HG02588 (cell line): ENCODE measurements around the gene C1orf21.

Source experiments
- ATAC-seq: cut with Tn5 transposase; IDR thresholded peaks from one replicate; pipeline ENCODE4 v1.9.1; 2021; ENCODE audit warnings: mild to moderate bottlenecking, moderate library complexity; ENCODE audit not compliant: unreplicated experiment

C1orf21 gene

GRCh38 chr1:184385865-184386311 lies 941 bp upstream of the C1orf21 start:
- ATAC-seq, result no peak

DNA sequence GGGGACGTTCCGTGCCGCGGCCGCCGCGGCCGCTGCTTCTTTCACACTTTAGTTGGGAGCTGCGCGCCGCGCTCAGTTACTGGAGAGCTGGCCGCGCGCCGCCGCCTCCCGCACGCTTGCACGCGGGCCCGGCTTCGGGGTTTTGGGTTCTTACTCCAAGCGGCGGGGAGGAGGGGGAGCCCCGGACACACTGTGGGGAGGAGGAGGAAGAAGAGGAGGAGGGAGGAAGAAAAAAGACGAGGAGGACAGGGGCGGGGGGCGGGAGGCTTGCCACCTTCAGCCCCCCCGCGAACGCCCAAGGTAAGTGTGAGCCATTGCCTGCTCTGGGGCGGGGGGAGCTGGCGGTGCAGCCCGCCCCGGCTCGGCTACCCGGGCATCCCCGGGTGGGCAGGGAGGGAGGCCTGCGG lies 243 bp downstream of the C1orf21 start:
- ATAC-seq, result no peak

DNA sequence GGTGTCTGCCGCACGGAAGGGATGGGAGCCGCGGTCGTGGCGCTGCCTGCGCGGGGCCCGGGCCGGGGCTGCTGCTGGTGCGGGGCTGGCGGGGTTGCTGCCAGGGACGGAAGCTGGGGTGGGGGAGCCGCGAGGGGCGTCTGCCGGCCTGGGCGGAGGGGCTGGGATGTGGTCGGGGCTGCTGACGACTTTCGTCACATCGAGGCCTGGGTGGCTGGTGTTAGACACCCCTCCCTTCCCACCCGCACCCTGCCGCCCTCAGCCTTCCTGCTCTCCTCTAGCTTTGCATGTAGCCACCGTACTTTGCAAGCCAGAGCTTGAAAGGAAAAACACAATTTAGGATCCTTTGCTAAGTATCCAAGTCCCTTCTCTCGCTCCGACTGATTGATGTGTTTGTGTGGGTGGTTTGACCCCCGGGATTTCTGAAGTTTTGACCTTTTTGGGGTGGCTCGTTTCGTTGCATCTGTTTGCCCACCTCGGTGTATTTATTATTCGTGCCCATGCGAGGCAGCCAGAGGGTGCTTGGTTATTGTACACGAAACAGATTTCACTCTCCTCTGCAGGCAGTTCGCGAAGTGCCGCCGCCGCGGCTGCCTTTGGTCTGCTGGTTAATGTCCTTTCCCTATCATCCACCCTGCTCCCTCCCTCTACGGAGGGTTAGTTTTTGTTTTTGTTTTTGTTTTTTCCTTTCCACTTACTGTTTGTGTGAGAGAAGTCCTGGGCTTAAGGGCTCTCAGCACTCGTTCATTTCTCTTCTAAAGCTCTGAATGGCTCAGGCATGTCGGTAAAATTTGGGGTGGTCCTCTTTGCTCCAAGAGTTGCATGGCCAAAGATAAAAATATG lies 868 bp downstream of the C1orf21 start:
- ATAC-seq, result no peak

DNA sequence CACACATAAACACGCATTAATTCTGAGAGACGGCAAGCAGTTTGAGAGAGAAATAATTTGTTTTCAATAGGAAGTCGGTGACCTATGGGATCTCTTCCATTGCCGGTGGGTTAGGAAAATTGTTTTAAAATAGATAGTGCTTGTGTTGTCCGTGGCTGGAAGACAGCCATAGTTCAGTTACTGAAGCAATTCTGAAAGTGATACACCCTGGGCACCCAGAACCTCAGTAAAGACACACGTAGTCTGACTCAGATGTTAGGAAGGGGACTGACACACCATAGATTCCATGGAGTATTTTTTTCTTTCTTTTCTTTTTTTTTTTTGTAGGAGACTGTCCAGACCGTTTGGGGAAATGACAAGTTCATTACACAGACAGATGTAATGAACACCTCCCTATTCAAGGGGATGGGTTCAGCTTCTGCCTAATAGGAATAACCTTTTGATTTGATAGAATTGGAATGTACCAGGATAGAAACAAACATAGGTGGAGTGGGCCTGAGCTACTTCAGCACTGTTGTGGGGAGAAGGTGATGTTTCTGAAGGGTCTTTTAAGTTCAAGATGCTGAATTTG lies 1.6 kb downstream of the C1orf21 start:
- no peak for ATAC-seq

- no peak for ATAC-seq
Measured at GRCh38 chr1:184388971-184389370, 2.1 kb downstream of the C1orf21 start.

DNA sequence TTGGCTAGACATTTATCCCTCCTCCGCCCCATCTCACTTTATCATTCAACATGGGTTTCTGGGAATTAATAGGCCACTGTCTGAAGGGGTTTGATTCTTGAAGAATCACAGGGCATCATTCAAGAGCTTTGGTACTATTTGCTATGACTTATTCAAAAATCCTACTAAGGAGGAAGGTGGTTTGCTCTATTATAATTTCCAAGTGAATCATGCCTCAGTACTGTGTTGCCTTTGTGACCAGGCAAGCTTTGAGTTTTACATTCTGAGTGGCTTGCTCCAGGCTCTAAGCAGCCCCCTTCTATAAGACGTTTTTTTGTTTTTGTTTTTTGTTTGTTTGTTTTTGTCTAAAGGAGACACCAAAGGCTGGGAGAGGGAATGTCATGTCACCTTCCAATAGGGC lies 2.6 kb downstream of the C1orf21 start:
- no peak for ATAC-seq

GRCh38 chr1:184390889-184391288 lies 4.1 kb downstream of the C1orf21 start:
- ATAC-seq, result no peak

- no peak for ATAC-seq
Measured at GRCh38 chr1:184392067-184392466, 5.2 kb downstream of the C1orf21 start.

GRCh38 chr1:184392779-184393522 lies 6.1 kb downstream of the C1orf21 start:
- no peak for ATAC-seq

- ATAC-seq, result no peak
Measured at GRCh38 chr1:184393962-184394361, 7.1 kb downstream of the C1orf21 start.

DNA sequence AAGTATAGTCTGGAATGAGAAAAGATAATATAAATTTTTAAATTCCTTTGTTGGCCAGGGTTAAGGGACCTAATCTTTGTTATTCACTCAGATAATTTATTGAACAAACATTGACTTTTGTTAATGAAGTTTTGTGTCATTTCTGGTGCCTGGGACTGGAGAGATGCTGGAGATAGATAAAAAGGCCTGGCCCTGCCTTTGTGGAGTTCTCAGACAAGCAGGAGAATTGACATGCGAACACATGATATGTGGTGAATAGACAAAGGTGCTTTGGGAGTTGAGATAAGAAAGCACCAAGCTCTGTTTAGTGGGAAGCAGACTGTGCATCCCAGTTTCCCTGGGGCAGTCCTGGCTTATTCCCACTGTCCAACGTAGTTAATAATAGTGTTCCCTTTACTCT lies 8.5 kb downstream of the C1orf21 start:
- no peak for ATAC-seq

DNA sequence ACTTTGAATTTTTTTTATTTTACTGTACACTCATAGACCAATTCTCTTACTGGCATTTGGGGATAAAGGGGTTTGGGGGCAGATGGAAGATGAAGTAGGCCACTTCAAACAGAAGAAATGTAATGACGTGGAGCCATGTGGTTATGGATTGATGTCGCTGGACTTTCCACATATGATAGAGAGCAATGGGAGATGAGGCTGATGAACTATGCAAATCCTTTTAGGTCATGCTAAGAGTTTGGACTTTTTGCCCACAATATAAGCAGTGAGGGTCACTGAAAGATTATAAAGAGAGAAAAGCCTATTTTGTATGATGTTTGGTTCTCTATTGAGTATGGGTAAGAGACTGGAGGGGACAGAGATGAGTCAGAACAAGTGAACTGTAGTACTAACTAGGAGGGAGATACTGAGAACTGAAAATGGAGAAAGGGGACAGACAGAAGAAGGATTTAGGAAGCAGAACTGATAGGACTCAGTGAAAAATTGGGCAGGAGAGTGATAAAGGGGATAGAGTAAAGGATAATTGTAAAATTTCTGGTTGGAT lies 9.2 kb downstream of the C1orf21 start:
- no peak for ATAC-seq

DNA sequence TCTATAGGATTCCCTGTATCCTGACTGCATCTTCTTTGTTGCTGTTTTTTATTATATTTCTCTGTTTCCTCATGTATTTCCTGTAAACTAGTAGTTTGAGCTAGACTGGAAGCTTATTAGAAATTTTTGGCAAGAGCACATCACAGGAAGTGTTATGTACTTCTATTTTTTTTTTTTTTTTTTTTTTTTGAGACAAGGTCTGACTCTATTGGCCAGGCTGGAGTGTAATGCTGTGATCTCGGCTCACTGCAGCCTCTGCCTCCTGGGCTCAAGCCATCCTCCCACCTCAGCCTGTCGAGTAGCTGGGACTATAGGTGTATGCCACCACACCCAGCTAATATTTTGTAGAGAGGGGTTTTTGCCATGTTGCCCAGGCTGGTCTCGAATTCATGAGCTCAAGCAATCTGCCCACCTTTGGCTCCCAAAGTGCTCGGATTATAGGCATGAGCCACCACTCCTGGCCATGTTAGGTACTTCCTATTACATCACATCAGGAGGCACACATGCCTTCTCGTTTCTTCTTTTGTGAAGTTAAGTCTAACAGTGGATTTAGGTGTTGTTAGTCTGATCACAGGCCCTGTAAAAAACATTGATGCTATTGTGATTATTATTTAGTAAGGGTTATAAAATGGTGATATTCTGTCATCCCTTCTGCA lies 12.5 kb downstream of the C1orf21 start:
- no peak for ATAC-seq

DNA sequence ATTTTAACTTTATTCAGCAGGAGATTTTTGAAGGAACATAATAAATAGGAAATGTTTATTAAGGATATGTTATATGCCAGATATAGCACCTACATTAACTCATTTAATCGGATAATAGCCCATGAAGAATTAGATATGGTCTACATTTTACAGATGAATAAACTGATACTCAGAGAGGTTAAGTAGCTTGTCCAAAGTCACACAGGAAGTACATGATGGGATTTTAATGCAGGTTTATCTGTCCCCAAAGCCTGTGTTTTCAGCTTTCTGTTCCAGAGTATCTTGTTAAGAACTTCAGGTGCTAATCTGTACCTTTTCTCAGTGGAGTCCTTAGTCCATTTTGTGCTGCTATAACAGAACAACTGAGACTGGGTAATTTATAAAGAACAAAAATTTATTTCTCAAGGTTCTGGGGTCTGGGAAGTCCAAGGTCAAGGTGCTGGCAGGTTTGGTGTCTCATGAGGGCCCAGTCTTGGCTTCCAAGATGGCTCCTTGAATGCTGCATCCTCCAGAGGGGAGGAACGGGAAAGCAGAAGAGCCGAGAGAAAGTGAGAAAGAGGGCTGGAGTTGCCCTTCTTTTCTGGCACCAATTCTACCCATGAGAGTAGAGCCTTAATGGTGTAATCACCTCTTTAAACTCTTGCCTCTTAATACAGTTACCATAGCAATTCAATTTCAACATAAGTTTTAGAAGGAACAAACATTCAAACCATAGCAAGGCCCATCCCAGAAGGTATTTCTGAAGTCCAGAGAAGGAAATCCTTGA lies 17.3 kb downstream of the C1orf21 start:
- no peak for ATAC-seq

- no peak for ATAC-seq
Measured at GRCh38 chr1:184404727-184405027, 17.8 kb downstream of the C1orf21 start.

GRCh38 chr1:184405094-184405800 lies 18.4 kb downstream of the C1orf21 start:
- ATAC-seq, result no peak

GRCh38 chr1:184405801-184406142 lies 18.9 kb downstream of the C1orf21 start:
- no peak for ATAC-seq

DNA sequence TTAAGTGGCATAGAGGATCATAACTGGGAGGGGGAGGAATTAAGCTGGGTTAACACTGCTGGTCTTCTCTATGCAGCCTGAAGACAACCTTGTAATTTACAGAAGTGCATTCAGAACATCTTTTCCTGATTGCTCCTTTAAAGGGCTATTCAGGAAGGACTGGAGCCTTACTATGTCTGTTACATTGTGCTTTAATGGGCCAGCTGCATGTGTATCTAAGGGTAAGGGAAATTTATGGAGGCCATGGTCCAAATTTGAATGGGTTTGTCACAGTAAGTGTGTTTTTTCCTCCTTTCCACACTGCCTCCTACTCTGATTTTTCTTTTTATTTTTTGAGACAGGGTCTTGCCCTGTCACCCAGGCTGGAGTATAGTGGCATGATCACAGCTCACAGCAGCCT lies 19.6 kb downstream of the C1orf21 start:
- ATAC-seq, result no peak

- ATAC-seq, result no peak
Measured at GRCh38 chr1:184407816-184408510, 21.1 kb downstream of the C1orf21 start.
